GM12801 (cell line): ENCODE data around the gene HCFC2.

ENCODE experiments used
- TF ChIP-seq, protein P1 (sequence below): IDR thresholded peaks from one replicate; pipeline ENCODE4 v1.5.1; 2011; ENCODE audit warnings: control low read depth; ENCODE audit not compliant: insufficient read length; ENCODE audit errors: extremely low read depth

The HCFC2 gene

DNA sequence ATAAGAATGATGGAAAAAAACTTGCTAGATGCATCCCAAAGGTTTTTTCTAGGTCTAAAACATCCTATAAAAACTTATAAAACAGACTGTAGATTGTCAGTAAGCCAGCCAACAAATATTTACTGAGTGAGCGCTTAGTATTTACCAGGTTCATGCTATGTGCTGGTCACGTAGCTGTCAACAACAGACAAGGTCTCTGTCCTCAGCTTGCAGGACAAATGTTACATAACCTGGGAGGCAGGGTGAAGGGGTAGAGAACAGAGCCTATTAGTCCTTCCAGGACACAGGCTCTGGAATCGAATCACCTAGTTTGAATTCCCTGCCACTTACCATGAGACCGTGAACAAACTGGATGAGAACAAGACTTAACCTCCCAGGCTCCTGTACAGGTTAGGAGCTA, 67.3 kb downstream of the HCFC2 start:
- TF ChIP-seq, protein P1, sequence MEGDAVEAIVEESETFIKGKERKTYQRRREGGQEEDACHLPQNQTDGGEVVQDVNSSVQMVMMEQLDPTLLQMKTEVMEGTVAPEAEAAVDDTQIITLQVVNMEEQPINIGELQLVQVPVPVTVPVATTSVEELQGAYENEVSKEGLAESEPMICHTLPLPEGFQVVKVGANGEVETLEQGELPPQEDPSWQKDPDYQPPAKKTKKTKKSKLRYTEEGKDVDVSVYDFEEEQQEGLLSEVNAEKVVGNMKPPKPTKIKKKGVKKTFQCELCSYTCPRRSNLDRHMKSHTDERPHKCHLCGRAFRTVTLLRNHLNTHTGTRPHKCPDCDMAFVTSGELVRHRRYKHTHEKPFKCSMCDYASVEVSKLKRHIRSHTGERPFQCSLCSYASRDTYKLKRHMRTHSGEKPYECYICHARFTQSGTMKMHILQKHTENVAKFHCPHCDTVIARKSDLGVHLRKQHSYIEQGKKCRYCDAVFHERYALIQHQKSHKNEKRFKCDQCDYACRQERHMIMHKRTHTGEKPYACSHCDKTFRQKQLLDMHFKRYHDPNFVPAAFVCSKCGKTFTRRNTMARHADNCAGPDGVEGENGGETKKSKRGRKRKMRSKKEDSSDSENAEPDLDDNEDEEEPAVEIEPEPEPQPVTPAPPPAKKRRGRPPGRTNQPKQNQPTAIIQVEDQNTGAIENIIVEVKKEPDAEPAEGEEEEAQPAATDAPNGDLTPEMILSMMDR = no peak

DNA sequence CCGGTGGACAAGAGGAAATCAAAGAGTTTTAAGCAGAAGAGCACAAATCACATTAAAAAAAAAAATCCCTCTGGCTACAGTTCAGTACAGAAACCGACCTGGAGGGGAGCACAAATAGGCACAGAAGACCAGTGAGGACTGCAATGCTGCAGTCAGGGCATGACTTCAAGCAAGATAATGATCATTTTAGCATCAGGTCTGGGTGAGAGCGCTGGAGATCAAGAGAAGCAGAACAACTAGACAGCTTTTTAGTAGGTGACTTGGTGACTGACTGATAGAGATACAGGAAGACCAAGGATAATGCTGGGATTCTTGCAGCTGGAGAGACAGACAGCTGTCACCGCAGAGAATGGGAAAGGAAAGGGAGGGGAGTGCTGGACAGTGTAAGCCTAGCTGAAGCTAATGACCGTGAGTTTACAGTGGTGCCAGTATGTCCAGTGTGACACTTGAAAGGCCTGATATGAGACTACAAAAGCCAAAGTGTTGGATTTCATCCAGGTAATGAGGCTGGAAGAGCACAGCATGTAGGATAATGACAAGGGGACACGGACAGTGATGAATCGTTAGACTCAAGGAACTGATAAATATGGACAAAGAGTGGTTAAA, 68.1 kb downstream of the HCFC2 start:
- TF ChIP-seq, protein P1 = no peak

DNA sequence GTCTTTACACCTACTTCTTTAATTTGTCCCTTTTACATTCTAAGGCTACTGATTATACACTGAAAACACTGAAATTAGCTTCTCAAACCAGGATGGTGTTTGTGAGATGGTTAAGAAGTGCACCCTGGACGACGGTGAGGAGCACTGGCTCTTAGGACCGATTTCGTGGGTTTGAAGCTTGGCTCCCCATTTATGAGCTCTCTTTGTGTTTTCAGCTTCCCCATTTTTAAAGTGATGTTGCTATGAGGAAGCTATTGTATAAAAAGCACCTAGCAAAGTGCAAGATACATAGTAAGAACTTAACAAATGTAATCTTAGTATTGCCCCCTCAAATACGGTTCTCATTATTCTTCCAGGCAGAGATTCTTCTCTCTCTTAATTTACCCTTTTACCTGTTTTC, 69.0 kb downstream of the HCFC2 start:
- TF ChIP-seq, protein P1 = no peak

- TF ChIP-seq, protein P1 = no peak
Observed at GRCh38 chr12:104133866-104134265, 69.5 kb downstream of the HCFC2 start.

GRCh38 chr12:104134882-104135281, 70.6 kb downstream of the HCFC2 start:
- TF ChIP-seq, protein P1 = no peak

DNA sequence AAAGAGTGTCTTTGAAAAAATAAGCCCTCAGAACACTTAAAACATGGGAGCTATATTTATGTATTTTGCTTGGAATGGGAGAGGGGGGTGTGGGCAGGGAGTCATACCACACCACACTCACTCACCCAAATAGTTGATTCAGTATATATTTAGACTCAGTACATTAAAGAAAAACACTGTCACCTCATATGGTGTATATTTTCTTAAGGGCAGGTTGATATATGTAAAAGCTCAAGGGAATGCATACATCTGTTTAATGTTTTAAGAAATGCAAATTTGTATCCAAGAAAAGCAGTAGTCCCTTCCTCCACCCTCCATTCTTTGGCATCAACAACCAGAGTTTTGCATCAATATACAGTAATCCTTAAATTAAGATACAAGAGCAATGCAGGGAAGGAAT, 72.2 kb downstream of the HCFC2 start:
- TF ChIP-seq, protein P1 = no peak

DNA sequence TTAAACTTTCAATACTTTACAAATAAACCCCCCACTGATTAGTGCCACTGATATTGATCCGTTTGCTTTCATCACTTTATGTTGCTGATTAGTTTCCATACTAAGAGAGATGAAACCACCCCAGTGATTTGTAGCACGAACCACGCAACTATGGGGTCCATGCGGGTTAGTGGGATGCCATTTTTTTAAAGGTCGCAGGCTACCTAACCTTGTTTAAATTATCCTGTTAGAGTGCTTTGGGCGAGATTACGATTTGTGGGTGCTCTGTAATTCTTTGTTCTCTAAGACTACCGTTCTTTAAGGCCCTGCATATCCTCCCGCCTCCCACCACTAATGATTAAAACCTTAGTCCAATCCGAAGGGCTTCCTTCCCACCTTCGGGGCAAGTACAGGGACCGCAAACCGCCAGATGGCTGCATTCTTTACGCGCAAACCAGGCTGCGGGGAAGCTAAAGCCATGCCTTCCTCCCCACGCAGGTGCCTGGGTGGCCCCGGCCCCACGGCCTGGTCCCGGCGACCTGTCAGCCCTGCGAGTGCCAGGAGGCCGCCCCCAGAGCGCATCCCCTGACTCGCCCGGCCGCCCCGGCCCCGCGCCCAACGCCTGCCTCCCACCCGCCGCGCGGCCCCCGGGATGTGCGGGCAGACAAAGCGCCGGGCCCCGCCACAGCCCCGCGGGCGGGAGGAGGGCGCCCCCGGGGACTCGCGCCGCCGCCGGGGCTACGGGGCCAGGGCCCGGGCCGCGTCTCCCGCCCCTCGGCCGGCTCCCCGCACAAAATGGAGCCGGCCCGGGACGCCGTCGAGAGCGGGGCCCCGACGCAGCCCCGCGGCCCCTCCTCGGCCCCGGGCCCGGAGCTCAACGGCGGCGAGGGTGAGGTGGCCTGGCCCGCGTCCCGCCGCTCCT, 72.9 kb downstream of the HCFC2 start:
- TF ChIP-seq, protein P1 = no peak
